ENCODE measurements around the gene LRMDA.

- TF ChIP-seq CTCF (conservative IDR thresholded peaks at IDR 0.05; ENCODE audit: low read depth, low read length): no peak
- TF ChIP-seq EZH2 (IDR thresholded peaks at IDR 0.05; ENCODE audit: borderline replicate concordance, low read depth, low read length, poor library complexity, severe bottlenecking): no peak
These were observed 1056.2 kb downstream of the LRMDA start for GRCh38 chr10:76487582-76487981.
